ENCODE measurements around the gene MAPK1.
A peak's percentile ranks its signal among the peaks of the same experiment; 100 is the strongest.
"Not testable (repeated sequence)": the region's sequence is repeated elsewhere in the genome, so short reads cannot be mapped to it uniquely, and the experiment has no call there.

The MAPK1 gene

GRCh38 chr22:21727768-21728167 lies 139.7 kb downstream of the MAPK1 start:
- TF ChIP-seq CTCF (IDR thresholded peaks at IDR 0.05; ENCODE audit: low read depth, low read length) = no peak
- H3K27me3 ChIP-seq (ENCODE audit: insufficient read depth, low read depth, severe bottlenecking) = no peaks in the 10 kb centered on the region
- H3K9me3 ChIP-seq (ENCODE audit: severe bottlenecking) = no peaks in the 10 kb centered on the region
- DNase-seq = no peak
- H3K36me3 ChIP-seq = peaks cover 47% of the 10 kb centered on the region
- H3K27ac ChIP-seq = no peak overlapping the region
- H3K4me3 ChIP-seq (ENCODE audit: low read depth, low read length) = no peak overlapping the region

DNA sequence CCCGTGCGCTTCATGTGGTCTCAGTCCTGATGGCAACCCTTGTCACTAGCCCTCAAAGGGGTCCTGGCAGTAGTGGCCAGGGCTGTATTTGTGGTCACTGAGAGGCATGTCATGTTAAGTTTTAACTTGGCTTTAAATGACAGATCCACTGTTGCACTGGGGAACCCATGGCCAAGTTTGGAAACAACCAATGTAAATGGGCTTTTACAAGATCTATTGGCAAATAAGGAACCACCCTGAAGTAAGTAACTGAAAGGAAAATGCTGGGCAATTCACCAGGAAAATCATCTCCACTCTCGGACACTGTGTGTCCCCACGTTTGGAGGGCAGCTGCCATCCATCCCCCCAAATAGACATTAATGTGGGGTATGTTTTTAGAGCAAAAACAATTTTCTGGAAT lies 140.3 kb downstream of the MAPK1 start:
- H3K36me3 ChIP-seq = peaks cover 47% of the 10 kb centered on the region
- DNase-seq = no peak
- no peaks in the 10 kb centered on the region for H3K27me3 ChIP-seq (ENCODE audit: insufficient read depth, low read depth, severe bottlenecking)
- no peak for TF ChIP-seq CTCF (IDR thresholded peaks at IDR 0.05; ENCODE audit: low read depth, low read length)
- no peak overlapping the region for H3K4me3 ChIP-seq (ENCODE audit: low read depth, low read length)
- H3K9me3 ChIP-seq (ENCODE audit: severe bottlenecking) = no peaks in the 10 kb centered on the region
- no peak overlapping the region for H3K27ac ChIP-seq

GRCh38 chr22:21726650-21727049 lies 140.8 kb downstream of the MAPK1 start:
- no peak overlapping the region for H3K4me3 ChIP-seq (ENCODE audit: low read depth, low read length)
- peaks cover 46% of the 10 kb centered on the region for H3K36me3 ChIP-seq
- peak; percentile 62 for TF ChIP-seq CTCF (IDR thresholded peaks at IDR 0.05; ENCODE audit: low read depth, low read length)
- DNase-seq = peak; percentile 49
- H3K9me3 ChIP-seq (ENCODE audit: severe bottlenecking) = no peaks in the 10 kb centered on the region
- no peak overlapping the region for H3K27ac ChIP-seq
- no peaks in the 10 kb centered on the region for H3K27me3 ChIP-seq (ENCODE audit: insufficient read depth, low read depth, severe bottlenecking)

GRCh38 chr22:21725956-21726649 lies 141.3 kb downstream of the MAPK1 start:
- H3K36me3 ChIP-seq = peaks cover 45% of the 10 kb centered on the region
- no peaks in the 10 kb centered on the region for H3K27me3 ChIP-seq (ENCODE audit: insufficient read depth, low read depth, severe bottlenecking)
- no peak overlapping the region for H3K4me3 ChIP-seq (ENCODE audit: low read depth, low read length)
- no peaks in the 10 kb centered on the region for H3K9me3 ChIP-seq (ENCODE audit: severe bottlenecking)
- TF ChIP-seq CTCF (IDR thresholded peaks at IDR 0.05; ENCODE audit: low read depth, low read length) = no peak
- no peak overlapping the region for H3K27ac ChIP-seq
- no peak for DNase-seq

DNA sequence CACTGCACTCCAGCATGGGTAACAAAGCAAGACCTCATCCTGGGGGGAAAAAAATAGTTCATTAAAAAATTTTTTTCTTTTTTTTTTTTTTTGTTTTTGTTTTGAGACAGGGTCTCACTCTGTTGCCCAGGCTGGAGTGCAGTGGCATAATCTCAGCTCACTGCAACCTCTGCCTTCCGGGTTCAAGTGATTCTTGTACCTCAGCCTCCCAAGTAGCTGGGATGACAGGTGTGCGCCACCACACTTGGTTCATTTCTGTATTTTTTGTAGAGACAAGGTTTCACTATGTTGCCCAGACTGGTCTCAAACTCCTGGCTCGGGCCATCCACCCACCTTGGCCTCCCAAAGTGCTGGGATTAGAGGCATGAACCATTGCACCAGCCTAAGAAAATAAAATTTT lies 142.9 kb downstream of the MAPK1 start:
- H3K9me3 ChIP-seq (ENCODE audit: severe bottlenecking); H3K27ac ChIP-seq; H3K4me3 ChIP-seq (ENCODE audit: low read depth, low read length); DNase-seq; H3K27me3 ChIP-seq (ENCODE audit: insufficient read depth, low read depth, severe bottlenecking): not testable (repeated sequence)
- H3K36me3 ChIP-seq = peaks cover 30% of the 10 kb centered on the region

DNA sequence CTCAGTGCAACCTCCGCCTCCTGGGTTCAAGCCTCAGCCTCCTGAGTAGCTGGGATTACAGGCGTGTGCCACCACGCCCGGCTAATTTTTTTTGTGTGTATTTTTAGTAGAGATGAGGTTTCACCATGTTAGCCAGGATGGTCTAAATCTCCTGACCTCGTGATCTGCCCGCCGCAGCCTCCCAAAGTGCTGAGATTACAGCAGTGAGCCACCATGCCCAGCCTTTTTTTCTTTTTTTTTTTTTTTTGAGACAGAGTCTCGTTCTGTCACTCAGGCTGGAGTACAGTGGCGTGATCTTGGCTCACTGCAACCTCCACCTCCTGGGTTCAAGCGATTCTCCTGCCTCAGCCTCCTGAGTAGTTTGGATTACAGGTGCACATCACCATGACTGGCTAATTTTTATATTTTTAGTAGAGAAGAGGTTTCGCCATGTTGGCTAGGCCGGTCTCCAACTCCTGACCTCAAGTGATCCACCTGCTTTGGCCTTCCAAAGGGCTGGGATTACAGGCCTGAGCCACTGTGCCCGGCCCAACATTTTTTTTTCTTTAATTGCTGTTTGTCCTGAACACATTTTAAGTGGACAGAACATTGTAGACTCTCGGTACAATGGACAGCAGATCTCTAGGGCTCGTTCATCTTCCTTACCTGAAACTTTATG lies 146.1 kb downstream of the MAPK1 start:
- not testable (repeated sequence) for H3K27me3 ChIP-seq (ENCODE audit: insufficient read depth, low read depth, severe bottlenecking); H3K9me3 ChIP-seq (ENCODE audit: severe bottlenecking); DNase-seq; H3K27ac ChIP-seq; H3K4me3 ChIP-seq (ENCODE audit: low read depth, low read length)
- peaks cover 16% of the 10 kb centered on the region for H3K36me3 ChIP-seq

GRCh38 chr22:21720191-21720859 lies 147.1 kb downstream of the MAPK1 start:
- DNase-seq; H3K27ac ChIP-seq; H3K27me3 ChIP-seq (ENCODE audit: insufficient read depth, low read depth, severe bottlenecking); H3K4me3 ChIP-seq (ENCODE audit: low read depth, low read length); H3K9me3 ChIP-seq (ENCODE audit: severe bottlenecking): not testable (repeated sequence)
- peaks cover 16% of the 10 kb centered on the region for H3K36me3 ChIP-seq
